HCT116 (cell line): ENCODE results near the gene CIT.

Experiments used
- CTCF ChIP-seq, 3 experiments: fragments of 200-600 bp in 1 of 3; sonication (generic) in 1 of 3; IDR thresholded peaks in 2 of 3; conservative IDR thresholded peaks in 1 of 3; 2 replicates each; pipeline ENCODE4 v1.5.1; 2012 to 2017; ENCODE audit warnings: low read depth in 2 of 3, low read length in 2 of 3, antibody characterized with exemption in 1 of 3, borderline replicate concordance in 1 of 3, control low read depth in 1 of 3, mild to moderate bottlenecking in 1 of 3, mixed read lengths in 1 of 3, mixed run types in 1 of 3, moderate library complexity in 1 of 3; ENCODE audit not compliant: insufficient read depth in 1 of 3
- MAX ChIP-seq: IDR thresholded peaks from 2 replicates; pipeline ENCODE4 v1.6.1; 2012
- POLR2A ChIP-seq: IDR thresholded peaks from 2 replicates; pipeline ENCODE4 v1.7.0; 2011; ENCODE audit warnings: borderline replicate concordance; ENCODE audit not compliant: insufficient read depth, insufficient read length; ENCODE audit errors: extremely low read depth
- POLR2AphosphoS5 ChIP-seq: IDR thresholded peaks from 2 replicates; pipeline ENCODE4 v1.6.1; 2011; ENCODE audit warnings: mild to moderate bottlenecking, low read depth, low read length, moderate library complexity
- RAD21 ChIP-seq: IDR thresholded peaks from 2 replicates; pipeline ENCODE4 v1.6.1; 2012; ENCODE audit warnings: low read depth, mild to moderate bottlenecking
- REST ChIP-seq: IDR thresholded peaks from 2 replicates; pipeline ENCODE4 v1.6.1; 2012; ENCODE audit warnings: low read depth
- SIN3A ChIP-seq: IDR thresholded peaks from 2 replicates; pipeline ENCODE4 v1.6.1; 2012; ENCODE audit warnings: low read depth

DNA sequence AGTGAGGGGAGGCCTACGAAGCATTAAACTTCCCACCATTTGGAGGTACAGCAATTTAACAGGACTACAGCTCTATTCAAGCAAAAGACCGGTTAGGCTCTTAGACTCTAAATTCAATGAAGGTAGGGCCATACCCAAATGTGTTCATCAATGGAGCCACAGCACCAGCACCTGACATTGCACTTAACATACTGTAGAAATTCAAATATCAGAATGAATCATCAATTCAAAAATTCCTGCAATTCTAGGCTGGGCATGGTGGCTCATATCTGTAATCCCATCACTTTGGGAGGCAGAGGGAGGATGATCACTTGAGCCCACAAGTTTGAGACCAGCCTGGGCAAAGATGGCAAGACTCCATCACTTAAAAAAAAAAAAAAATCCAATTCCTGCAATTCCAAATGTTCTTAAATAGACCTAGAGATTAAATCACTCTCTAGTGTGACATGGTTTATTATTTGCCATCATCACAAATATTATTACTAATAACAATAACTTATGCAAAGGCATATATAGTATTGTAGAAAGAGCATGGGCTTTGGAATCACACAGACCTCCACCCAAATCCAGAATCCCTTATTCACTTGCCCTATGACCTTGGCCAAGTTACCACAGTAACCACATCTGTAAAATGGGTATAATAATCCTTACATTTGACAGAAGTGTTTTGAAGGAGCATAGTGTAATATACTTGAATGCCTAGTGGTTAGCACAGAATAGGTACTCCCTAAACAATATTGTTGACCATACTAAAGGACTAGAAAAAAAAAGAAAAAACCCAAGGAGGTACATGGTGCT is 59.4 kb downstream of the CIT start:
- TF ChIP-seq POLR2A (no peak), POLR2AphosphoS5 (no peak), REST (no peak), CTCF (IDR thresholded peaks at IDR 0.05 in 2 of 3, conservative IDR thresholded peaks at IDR 0.05 in 1 of 3; ENCODE audit: borderline replicate concordance in 1 of 3, insufficient read depth in 1 of 3, low read depth in 2 of 3, low read length in 2 of 3) (no peak), SIN3A (no peak), MAX (no peak), RAD21 (no peak)
